BJ (cell line): ENCODE data around the gene OGDH. TPM values are rescaled to one million over a fixed set of nuclear protein-coding genes. Genes with fewer than 3 reads are reported as not detected.

Source experiments
- CTCF ChIA-PET: fragments of 350-600 bp; formaldehyde crosslinking; extraction: SDS; loops from one replicate; lab custom pipeline; 2021; ENCODE audit warnings: antibody characterized with exemption, inconsistent platforms; lab: Yijun Ruan, JAX
- POLR2A ChIA-PET: fragments of 300-600 bp; sonication (Branson Sonifier 250); formaldehyde crosslinking; extraction: SDS; loops from one replicate; lab custom pipeline; 2021; ENCODE audit warnings: antibody characterized with exemption; lab: Charles Lee
- DNase-seq: peaks from one replicate; pipeline ENCODE4 v3.0.0-alpha.2; 2011; ENCODE audit warnings: low read depth
- H3K27me3 ChIP-seq: 2 replicates; pipeline ENCODE4 v1.6.0; 2011; ENCODE audit warnings: low read length; ENCODE audit not compliant: control insufficient read depth, insufficient read depth
- H3K36me3 ChIP-seq: 2 replicates; pipeline ENCODE4 v1.5.1; 2011; ENCODE audit warnings: low read length; ENCODE audit not compliant: control insufficient read depth, insufficient read depth
- H3K4me3 ChIP-seq: 2 replicates; pipeline ENCODE4 v1.5.1; 2011; ENCODE audit warnings: low read depth, mild to moderate bottlenecking, control low read depth, low read length
- CTCF ChIP-seq: IDR thresholded peaks from 2 replicates; pipeline ENCODE4 v1.5.1; 2011; ENCODE audit warnings: low read depth, mild to moderate bottlenecking, control low read depth, inconsistent platforms, low read length, moderate library complexity; ENCODE audit not compliant: insufficient read depth
- polyA plus RNA-seq: library from polyadenylated mRNA; depleted of rRNA; stranded (reverse); fragments of >200 nt; gene quantifications from 2 replicates; pipeline ENCODE4 v1.2.3, GENCODE V29; 2011

The OGDH gene
- polyA plus RNA-seq, 1 experiment, result 51.3 TPM

GRCh38 chr7:44685723-44686122, 79.3 kb downstream of the OGDH start:
- DNase-seq, result no peak
- POLR2A ChIA-PET, result no interaction called here

GRCh38 chr7:44689427-44689826, 83.0 kb downstream of the OGDH start:
- peaks cover 4% of the 10 kb centered on the region; the same call in 1 of the 2 replicates for H3K36me3 ChIP-seq
- H3K4me3 ChIP-seq, result no peak overlapping the region
- H3K27me3 ChIP-seq, result no peaks in the 10 kb centered on the region
- no peak for TF ChIP-seq CTCF
- CTCF ChIA-PET, result interaction anchor here (1.9 kb wide), 1 partner anchor 11 kb away, joined by 6 read pairs; no protein-coding TSS in a partner anchor
- DNase-seq, result no peak
- POLR2A ChIA-PET, result no interaction called here

More at GRCh38 chr7:44685723-44686122, 79.3 kb downstream of the OGDH start:
- H3K4me3 ChIP-seq, result no peak overlapping the region
- TF ChIP-seq CTCF, result no peak
- CTCF ChIA-PET, result no interaction called here
- no peaks in the 10 kb centered on the region for H3K27me3 ChIP-seq
- H3K36me3 ChIP-seq, result peaks cover 5% of the 10 kb centered on the region; the same call in 1 of the 2 replicates

- TF ChIP-seq CTCF, result 0 out of 2 replicates have a peak, but pooled peaks have one; percentile 4
- Histone ChIP-seq H3K27me3 (no peaks in the 10 kb centered on the region), H3K36me3 (peaks cover 29% of the 10 kb centered on the region), H3K4me3 (no peak overlapping the region)
- peak; percentile 50 for DNase-seq
- POLR2A ChIA-PET, result interaction anchor here (0.5 kb wide), 1 partner anchor 1537 kb away, joined by 3 read pairs; no protein-coding TSS in a partner anchor
- CTCF ChIA-PET, result interaction anchor here (1.4 kb wide), 1 partner anchor 9 kb away, joined by 3 read pairs; no protein-coding TSS in a partner anchor
Observed at GRCh38 chr7:44693641-44694313, 87.3 kb downstream of the OGDH start.

- CTCF ChIA-PET, result interaction anchor here (1.4 kb wide), 1 partner anchor 9 kb away, joined by 3 read pairs; no protein-coding TSS in a partner anchor
- H3K27me3 ChIP-seq, result no peaks in the 10 kb centered on the region
- TF ChIP-seq CTCF, result no peak
- no peak for DNase-seq
- H3K36me3 ChIP-seq, result peaks cover 29% of the 10 kb centered on the region
- H3K4me3 ChIP-seq, result no peak overlapping the region
- POLR2A ChIA-PET, result no interaction called here
Observed at GRCh38 chr7:44694326-44694725, 87.9 kb downstream of the OGDH start.

- TF ChIP-seq CTCF, result no peak
- DNase-seq, result no peak
- Histone ChIP-seq H3K27me3 (no peaks in the 10 kb centered on the region), H3K36me3 (peaks cover 30% of the 10 kb centered on the region), H3K4me3 (no peak overlapping the region)
- ChIA-PET POLR2A (no interaction called here), CTCF (interaction anchor here (0.5 to 1.4 kb wide), 2 partner anchors 8 to 36 kb away, joined by 3 read pairs; no protein-coding TSS in a partner anchor)
Observed at GRCh38 chr7:44694766-44695165, 88.3 kb downstream of the OGDH start.
